ENCODE measurements around the gene DIPK1C.

The DIPK1C gene

DNA sequence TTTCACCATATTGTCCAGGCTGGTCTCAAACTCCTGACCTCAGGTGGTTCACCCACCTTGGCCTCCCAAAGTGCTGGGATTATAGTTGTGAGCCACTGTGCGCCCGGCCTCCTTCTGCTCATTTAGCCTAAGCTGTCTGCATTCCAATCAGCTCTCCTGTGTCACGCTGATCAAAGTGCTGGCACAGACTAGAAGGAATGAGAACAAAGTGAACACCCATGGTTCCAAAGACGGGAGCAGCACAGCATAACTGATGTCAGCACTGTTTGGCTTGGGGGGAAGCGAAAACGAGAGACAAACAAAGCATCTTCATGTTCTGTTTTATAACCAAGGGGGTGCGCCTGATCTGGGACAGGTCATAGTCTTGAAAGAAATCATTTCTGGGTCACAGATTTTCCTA is 43.3 kb downstream of the DIPK1C start:
- peaks cover 3% of the 10 kb centered on the region for H3K27me3 ChIP-seq (ENCODE audit: insufficient read depth, poor library complexity, severe bottlenecking)
- TF ChIP-seq SPI1 (IDR thresholded peaks at IDR 0.05; ENCODE audit: borderline replicate concordance, low read depth) (no peak), GABPA (IDR thresholded peaks at IDR 0.05; ENCODE audit: low read depth) (no peak), POLR2AphosphoS5 (IDR thresholded peaks at IDR 0.05; ENCODE audit: low read depth) (no peak)
- TF ChIP-seq, protein P1, sequence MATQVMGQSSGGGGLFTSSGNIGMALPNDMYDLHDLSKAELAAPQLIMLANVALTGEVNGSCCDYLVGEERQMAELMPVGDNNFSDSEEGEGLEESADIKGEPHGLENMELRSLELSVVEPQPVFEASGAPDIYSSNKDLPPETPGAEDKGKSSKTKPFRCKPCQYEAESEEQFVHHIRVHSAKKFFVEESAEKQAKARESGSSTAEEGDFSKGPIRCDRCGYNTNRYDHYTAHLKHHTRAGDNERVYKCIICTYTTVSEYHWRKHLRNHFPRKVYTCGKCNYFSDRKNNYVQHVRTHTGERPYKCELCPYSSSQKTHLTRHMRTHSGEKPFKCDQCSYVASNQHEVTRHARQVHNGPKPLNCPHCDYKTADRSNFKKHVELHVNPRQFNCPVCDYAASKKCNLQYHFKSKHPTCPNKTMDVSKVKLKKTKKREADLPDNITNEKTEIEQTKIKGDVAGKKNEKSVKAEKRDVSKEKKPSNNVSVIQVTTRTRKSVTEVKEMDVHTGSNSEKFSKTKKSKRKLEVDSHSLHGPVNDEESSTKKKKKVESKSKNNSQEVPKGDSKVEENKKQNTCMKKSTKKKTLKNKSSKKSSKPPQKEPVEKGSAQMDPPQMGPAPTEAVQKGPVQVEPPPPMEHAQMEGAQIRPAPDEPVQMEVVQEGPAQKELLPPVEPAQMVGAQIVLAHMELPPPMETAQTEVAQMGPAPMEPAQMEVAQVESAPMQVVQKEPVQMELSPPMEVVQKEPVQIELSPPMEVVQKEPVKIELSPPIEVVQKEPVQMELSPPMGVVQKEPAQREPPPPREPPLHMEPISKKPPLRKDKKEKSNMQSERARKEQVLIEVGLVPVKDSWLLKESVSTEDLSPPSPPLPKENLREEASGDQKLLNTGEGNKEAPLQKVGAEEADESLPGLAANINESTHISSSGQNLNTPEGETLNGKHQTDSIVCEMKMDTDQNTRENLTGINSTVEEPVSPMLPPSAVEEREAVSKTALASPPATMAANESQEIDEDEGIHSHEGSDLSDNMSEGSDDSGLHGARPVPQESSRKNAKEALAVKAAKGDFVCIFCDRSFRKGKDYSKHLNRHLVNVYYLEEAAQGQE (IDR thresholded peaks at IDR 0.05; ENCODE audit: insufficient replicate concordance, low read depth), result no peak
- TF ChIP-seq, protein P2, sequence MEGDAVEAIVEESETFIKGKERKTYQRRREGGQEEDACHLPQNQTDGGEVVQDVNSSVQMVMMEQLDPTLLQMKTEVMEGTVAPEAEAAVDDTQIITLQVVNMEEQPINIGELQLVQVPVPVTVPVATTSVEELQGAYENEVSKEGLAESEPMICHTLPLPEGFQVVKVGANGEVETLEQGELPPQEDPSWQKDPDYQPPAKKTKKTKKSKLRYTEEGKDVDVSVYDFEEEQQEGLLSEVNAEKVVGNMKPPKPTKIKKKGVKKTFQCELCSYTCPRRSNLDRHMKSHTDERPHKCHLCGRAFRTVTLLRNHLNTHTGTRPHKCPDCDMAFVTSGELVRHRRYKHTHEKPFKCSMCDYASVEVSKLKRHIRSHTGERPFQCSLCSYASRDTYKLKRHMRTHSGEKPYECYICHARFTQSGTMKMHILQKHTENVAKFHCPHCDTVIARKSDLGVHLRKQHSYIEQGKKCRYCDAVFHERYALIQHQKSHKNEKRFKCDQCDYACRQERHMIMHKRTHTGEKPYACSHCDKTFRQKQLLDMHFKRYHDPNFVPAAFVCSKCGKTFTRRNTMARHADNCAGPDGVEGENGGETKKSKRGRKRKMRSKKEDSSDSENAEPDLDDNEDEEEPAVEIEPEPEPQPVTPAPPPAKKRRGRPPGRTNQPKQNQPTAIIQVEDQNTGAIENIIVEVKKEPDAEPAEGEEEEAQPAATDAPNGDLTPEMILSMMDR (IDR thresholded peaks at IDR 0.05; ENCODE audit: insufficient read depth, low read length), result no peak
- no peak overlapping the region for H3K27ac ChIP-seq (replicated peaks)
- H3K4me3 ChIP-seq (replicated peaks; ENCODE audit: insufficient read depth, low read length), result no peak overlapping the region
- DNase-seq (ENCODE audit: low read depth in 1 of 2, low spot score in 1 of 2), result no peak

DNA sequence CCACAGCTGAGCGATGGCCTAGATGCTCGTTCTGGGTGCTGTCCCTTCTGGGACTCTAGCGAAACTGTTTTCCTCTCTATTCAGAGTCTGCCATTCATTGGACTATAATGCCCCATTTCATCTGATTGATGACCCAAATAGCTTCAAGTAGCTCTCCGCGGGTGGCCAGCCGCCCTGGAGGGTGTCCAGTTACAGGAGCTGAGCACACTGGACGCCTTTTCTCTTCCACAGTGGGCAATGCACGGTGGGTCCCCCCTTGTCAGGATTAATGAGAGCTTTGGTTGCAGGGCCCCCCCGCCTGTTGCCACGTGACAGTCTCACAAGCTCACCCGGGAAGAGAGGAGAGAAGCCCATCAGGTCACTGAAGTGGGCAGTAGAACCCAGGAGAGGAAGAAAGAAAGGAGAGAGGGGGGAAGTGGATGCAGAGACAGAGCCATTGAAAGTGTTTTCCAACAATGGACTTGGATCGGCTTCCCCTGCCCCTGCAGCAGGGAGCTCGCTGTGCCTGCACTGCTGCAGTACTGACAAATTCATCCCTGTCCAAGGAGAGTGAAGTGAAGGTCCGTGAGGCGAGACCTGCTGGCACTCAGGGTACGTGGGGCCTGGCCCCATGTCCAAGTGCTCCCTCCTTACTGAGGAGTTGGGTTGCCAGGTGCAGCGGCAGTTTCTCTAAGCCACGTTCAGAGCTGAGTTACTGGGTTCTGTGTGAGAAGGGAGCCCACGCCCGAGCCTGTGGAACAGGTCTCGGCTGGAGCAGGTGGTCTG is 44.8 kb downstream of the DIPK1C start:
- TF ChIP-seq GABPA (IDR thresholded peaks at IDR 0.05; ENCODE audit: low read depth), result no peak
- TF ChIP-seq, protein P1 (IDR thresholded peaks at IDR 0.05; ENCODE audit: insufficient replicate concordance, low read depth), result no peak
- TF ChIP-seq SPI1 (IDR thresholded peaks at IDR 0.05; ENCODE audit: borderline replicate concordance, low read depth), result no peak
- no peak for TF ChIP-seq POLR2AphosphoS5 (IDR thresholded peaks at IDR 0.05; ENCODE audit: low read depth)
- TF ChIP-seq, protein P2 (IDR thresholded peaks at IDR 0.05; ENCODE audit: insufficient read depth, low read length), result no peak
- Histone ChIP-seq H3K27ac (replicated peaks) (no peak overlapping the region), H3K4me3 (replicated peaks; ENCODE audit: insufficient read depth, low read length) (no peak overlapping the region), H3K27me3 (ENCODE audit: insufficient read depth, poor library complexity, severe bottlenecking) (peaks cover 3% of the 10 kb centered on the region)
- DNase-seq (ENCODE audit: low read depth in 1 of 2, low spot score in 1 of 2), result no peak

DNA sequence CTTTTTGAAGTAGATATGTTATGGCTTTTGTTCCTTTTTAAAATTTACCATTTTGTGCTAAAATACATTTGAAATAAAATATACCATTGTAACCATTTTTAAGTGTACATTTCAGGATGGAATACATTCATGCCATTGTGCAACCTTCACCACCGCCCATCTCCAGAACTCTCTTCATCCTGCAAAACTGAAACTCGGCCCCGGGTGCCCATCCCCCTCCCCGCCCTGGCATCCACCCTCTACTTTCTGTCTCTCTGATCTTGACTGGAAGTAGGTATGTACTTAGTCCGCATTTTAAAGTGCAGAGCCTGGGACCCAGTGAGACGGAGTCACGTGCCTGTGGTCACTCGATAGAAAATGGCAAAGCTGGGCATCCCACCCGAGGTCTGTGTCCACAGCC is 45.6 kb downstream of the DIPK1C start:
- Histone ChIP-seq H3K27ac (replicated peaks) (no peak overlapping the region), H3K27me3 (ENCODE audit: insufficient read depth, poor library complexity, severe bottlenecking) (peaks cover 3% of the 10 kb centered on the region), H3K4me3 (replicated peaks; ENCODE audit: insufficient read depth, low read length) (no peak overlapping the region)
- DNase-seq (ENCODE audit: low read depth in 1 of 2, low spot score in 1 of 2), result no peak
- TF ChIP-seq SPI1 (IDR thresholded peaks at IDR 0.05; ENCODE audit: borderline replicate concordance, low read depth) (no peak), GABPA (IDR thresholded peaks at IDR 0.05; ENCODE audit: low read depth) (no peak), POLR2AphosphoS5 (IDR thresholded peaks at IDR 0.05; ENCODE audit: low read depth) (no peak)
- TF ChIP-seq, protein P1 (IDR thresholded peaks at IDR 0.05; ENCODE audit: insufficient replicate concordance, low read depth), result no peak
- TF ChIP-seq, protein P2 (IDR thresholded peaks at IDR 0.05; ENCODE audit: insufficient read depth, low read length), result no peak

All from HL-60 (cell line).